HG03139 (cell line): ENCODE measurements around the gene ST3GAL3.
"Not testable (repeated sequence)": the region's sequence is repeated elsewhere in the genome, so short reads cannot be mapped to it uniquely, and the experiment has no call there.

Experiments used
- ATAC-seq: cut with Tn5 transposase; IDR thresholded peaks from one replicate; pipeline ENCODE4 v1.9.1; 2021; ENCODE audit not compliant: unreplicated experiment

Gene ST3GAL3

GRCh38 chr1:43817304-43817939 lies 110.1 kb downstream of the ST3GAL3 start:
- ATAC-seq, result no peak

GRCh38 chr1:43818691-43819090 lies 111.4 kb downstream of the ST3GAL3 start:
- no peak for ATAC-seq

GRCh38 chr1:43819357-43819756 lies 112.0 kb downstream of the ST3GAL3 start:
- ATAC-seq, result no peak

- ATAC-seq, result no peak
Measured at GRCh38 chr1:43821471-43821870, 114.1 kb downstream of the ST3GAL3 start.

- no peak for ATAC-seq
Measured at GRCh38 chr1:43822040-43822690, 114.8 kb downstream of the ST3GAL3 start.

GRCh38 chr1:43824795-43825194 lies 117.5 kb downstream of the ST3GAL3 start:
- ATAC-seq, result no peak

GRCh38 chr1:43828574-43828973 lies 121.2 kb downstream of the ST3GAL3 start:
- no peak for ATAC-seq

GRCh38 chr1:43830802-43831201 lies 123.5 kb downstream of the ST3GAL3 start:
- ATAC-seq, result no peak

GRCh38 chr1:43831851-43832250 lies 124.5 kb downstream of the ST3GAL3 start:
- ATAC-seq, result no peak

- no peak for ATAC-seq
Measured at GRCh38 chr1:43832255-43832654, 124.9 kb downstream of the ST3GAL3 start.

- ATAC-seq, result no peak
Measured at GRCh38 chr1:43832998-43833397, 125.7 kb downstream of the ST3GAL3 start.

GRCh38 chr1:43833902-43834279 lies 126.6 kb downstream of the ST3GAL3 start:
- ATAC-seq, result not testable (repeated sequence)

- ATAC-seq, result no peak
Measured at GRCh38 chr1:43834280-43835081, 127.1 kb downstream of the ST3GAL3 start.

- ATAC-seq, result no peak
Measured at GRCh38 chr1:43835082-43836021, 128.0 kb downstream of the ST3GAL3 start.

GRCh38 chr1:43836267-43836951 lies 129.1 kb downstream of the ST3GAL3 start:
- ATAC-seq, result no peak

GRCh38 chr1:43839056-43839455 lies 131.7 kb downstream of the ST3GAL3 start:
- no peak for ATAC-seq

- ATAC-seq, result no peak
Measured at GRCh38 chr1:43841321-43842174, 134.2 kb downstream of the ST3GAL3 start.

- no peak for ATAC-seq
Measured at GRCh38 chr1:43842175-43842498, 134.8 kb downstream of the ST3GAL3 start.

- no peak for ATAC-seq
Measured at GRCh38 chr1:43843684-43844083, 136.3 kb downstream of the ST3GAL3 start.

GRCh38 chr1:43844114-43844513 lies 136.8 kb downstream of the ST3GAL3 start:
- no peak for ATAC-seq
